T-helper 17 cell (primary cell): ENCODE measurements around the gene C17orf78. TPM values are rescaled to one million over a fixed set of nuclear protein-coding genes. Genes with fewer than 3 reads are reported as not detected.
"Not testable (repeated sequence)": the region's sequence is repeated elsewhere in the genome, so short reads cannot be mapped to it uniquely, and the experiment has no call there.

Source experiments
- ATAC-seq: fragments of 150-1000 bp; cut with Tn5 transposase; 2 replicates; pipeline ENCODE4 v1.10.0; 2021; ENCODE audit warnings: mild to moderate bottlenecking, moderate library complexity
- DNase-seq, 3 donors: peaks; one replicate each; pipeline versions ENCODE4 v3.0.0 to v3.0.0-alpha.2; 2020 to 2021
- H3K9me3 ChIP-seq: one replicate; pipeline ENCODE4 v1.7.0; 2013; ENCODE audit warnings: low read length, mild to moderate bottlenecking; ENCODE audit not compliant: control insufficient read depth, poor library complexity, severe bottlenecking
- H3K27ac Mint-ChIP-seq: one replicate; pipeline ENCODE4 v1.8.0; 2022; ENCODE audit warnings: mild to moderate bottlenecking, moderate library complexity, mixed read lengths
- H3K27me3 Mint-ChIP-seq: one replicate; pipeline ENCODE4 v1.8.0; 2022; ENCODE audit warnings: mixed read lengths
- H3K36me3 Mint-ChIP-seq: one replicate; pipeline ENCODE4 v1.8.0; 2022; ENCODE audit warnings: low read depth, mixed read lengths
- H3K4me1 Mint-ChIP-seq: one replicate; pipeline ENCODE4 v1.8.0; 2022; ENCODE audit warnings: mild to moderate bottlenecking, mixed read lengths
- H3K4me3 Mint-ChIP-seq: one replicate; pipeline ENCODE4 v1.8.0; 2022; ENCODE audit warnings: mild to moderate bottlenecking, moderate library complexity, mixed read lengths
- total RNA-seq, 4 donors: library from RNA in 2 of 4; stranded (reverse) in 2 of 4; gene quantifications; one replicate each; pipeline ENCODE4 v1.2.3 and lab custom pipeline; 2022 to 2026

The C17orf78 gene
- total RNA-seq, 2 donors from 2014 or later: not detected

GRCh38 chr17:37429453-37429852, 53.7 kb downstream of the C17orf78 start:
- peaks cover 11% of the 10 kb centered on the region for H3K4me1 Mint-ChIP-seq
- no peak overlapping the region for H3K4me3 Mint-ChIP-seq
- H3K9me3 ChIP-seq: no peaks in the 10 kb centered on the region
- no peaks in the 10 kb centered on the region for H3K27me3 Mint-ChIP-seq
- peaks cover 3% of the 10 kb centered on the region for H3K36me3 Mint-ChIP-seq
- ATAC-seq (no peak), DNase-seq (no peak)
- H3K27ac Mint-ChIP-seq: no peak overlapping the region

GRCh38 chr17:37430051-37430627, 54.4 kb downstream of the C17orf78 start:
- DNase-seq (no peak), ATAC-seq (no peak)
- Mint-ChIP-seq H3K4me1 (peaks cover 11% of the 10 kb centered on the region), H3K27ac (peak overlapping the region; percentile 14), H3K36me3 (peaks cover 3% of the 10 kb centered on the region), H3K27me3 (no peaks in the 10 kb centered on the region), H3K4me3 (no peak overlapping the region)
- no peaks in the 10 kb centered on the region for H3K9me3 ChIP-seq

GRCh38 chr17:37432671-37433070, 56.9 kb downstream of the C17orf78 start:
- Mint-ChIP-seq H3K4me1 (peaks cover 12% of the 10 kb centered on the region), H3K27me3 (no peaks in the 10 kb centered on the region), H3K4me3 (no peak overlapping the region), H3K27ac (no peak overlapping the region), H3K36me3 (peaks cover 4% of the 10 kb centered on the region)
- ATAC-seq (no peak), DNase-seq (no peak)
- H3K9me3 ChIP-seq: no peaks in the 10 kb centered on the region

- no peak for ATAC-seq
- no peaks in the 10 kb centered on the region for H3K27me3 Mint-ChIP-seq
- DNase-seq: no peak
- no peak overlapping the region for H3K4me3 Mint-ChIP-seq
- H3K4me1 Mint-ChIP-seq: peaks cover 8% of the 10 kb centered on the region
- no peaks in the 10 kb centered on the region for H3K9me3 ChIP-seq
- H3K36me3 Mint-ChIP-seq: peaks cover 8% of the 10 kb centered on the region
- no peak overlapping the region for H3K27ac Mint-ChIP-seq
Measured at GRCh38 chr17:37438141-37438540, 62.4 kb downstream of the C17orf78 start.

GRCh38 chr17:37440424-37440823, 64.6 kb downstream of the C17orf78 start:
- DNase-seq: no peak

GRCh38 chr17:37441369-37442014, 65.7 kb downstream of the C17orf78 start:
- not testable (repeated sequence) for DNase-seq, H3K4me3 Mint-ChIP-seq, ATAC-seq, H3K27me3 Mint-ChIP-seq, H3K36me3 Mint-ChIP-seq, H3K4me1 Mint-ChIP-seq, H3K9me3 ChIP-seq, H3K27ac Mint-ChIP-seq

More at GRCh38 chr17:37440424-37440823, 64.6 kb downstream of the C17orf78 start:
- Mint-ChIP-seq H3K36me3 (peaks cover 5% of the 10 kb centered on the region), H3K27me3 (no peaks in the 10 kb centered on the region), H3K27ac (no peak overlapping the region), H3K4me3 (no peak overlapping the region), H3K4me1 (peaks cover 2% of the 10 kb centered on the region)
- H3K9me3 ChIP-seq: no peaks in the 10 kb centered on the region
- ATAC-seq: no peak

Other genes starting within 250 kb of the C17orf78 start
- 10 to 100 TPM; 27.7 to 34.2 TPM for gene ACACA, start 30.9 kb downstream of the C17orf78 start, total RNA-seq
- gene TADA2A, start 30.9 kb downstream of the C17orf78 start, total RNA-seq: 10 to 100 TPM; 11.1 to 13.9 TPM
- 1 to 10 TPM; 3.9 to 4.4 TPM for gene DUSP14, start 113.9 kb downstream of the C17orf78 start, total RNA-seq
- gene SYNRG, start 233.4 kb downstream of the C17orf78 start, total RNA-seq: 10 to 100 TPM; 76.2 to 91.9 TPM